Keratinocyte (primary cell): ENCODE results near the gene BLOC1S6. TPM values are rescaled to one million over a fixed set of nuclear protein-coding genes. Genes with fewer than 3 reads are reported as not detected.

Experiments
- DNase-seq: peaks from one replicate; pipeline ENCODE4 v3.0.0-alpha.2; 2011; ENCODE audit warnings: low read depth, missing footprints, low spot score
- FAIRE-seq: peaks from 2 replicates; lab custom pipeline; 2011; peaks lifted over from hg19 to GRCh38; lab: Jason Lieb, UNC
- H2AFZ ChIP-seq: 2 replicates; pipeline ENCODE4 v1.6.0; 2012; ENCODE audit warnings: low read length, control low read depth, inconsistent platforms; ENCODE audit not compliant: control insufficient read depth
- H3K27ac ChIP-seq: 2 replicates; pipeline ENCODE4 v1.5.1; 2011; ENCODE audit warnings: low read length; ENCODE audit not compliant: control insufficient read depth, insufficient read depth
- H3K27me3 ChIP-seq: 3 replicates; pipeline ENCODE4 v1.6.0; 2011; ENCODE audit warnings: low read length; ENCODE audit not compliant: control insufficient read depth, insufficient read depth; ENCODE audit errors: extremely low read depth
- H3K36me3 ChIP-seq, 2 experiments: 2 replicates in 1 of 2; 3 replicates in 1 of 2; pipeline ENCODE4 v1.5.1; 2011; ENCODE audit warnings: low read length in 2 of 2, mild to moderate bottlenecking in 1 of 2; ENCODE audit not compliant: control insufficient read depth in 2 of 2, insufficient read depth in 2 of 2; ENCODE audit errors: extremely low read depth in 1 of 2
- H3K4me1 ChIP-seq: 3 replicates; pipeline ENCODE4 v1.5.1; 2011; ENCODE audit warnings: low read length; ENCODE audit not compliant: control insufficient read depth, insufficient read depth; ENCODE audit errors: extremely low read depth
- H3K4me2 ChIP-seq: 3 replicates; pipeline ENCODE4 v1.6.0; 2011; ENCODE audit warnings: low read depth, low read length; ENCODE audit not compliant: control insufficient read depth, insufficient read depth; ENCODE audit errors: extremely low read depth
- H3K4me3 ChIP-seq, 3 experiments: fragments of 200-600 bp in 1 of 3; sonication (generic) in 1 of 3; 2 replicates in 2 of 3; 3 replicates in 1 of 3; pipeline ENCODE4 v1.5.1; 2011 to 2016; ENCODE audit warnings: low read length in 3 of 3, mild to moderate bottlenecking in 3 of 3, control low read depth in 2 of 3, inconsistent platforms in 1 of 3, low read depth in 1 of 3, mixed read lengths in 1 of 3, mixed run types in 1 of 3, moderate library complexity in 1 of 3; ENCODE audit not compliant: control insufficient read depth in 2 of 3, insufficient read depth in 2 of 3; ENCODE audit errors: extremely low read depth in 1 of 3
- H3K79me2 ChIP-seq: 2 replicates; pipeline ENCODE4 v1.6.0; 2012; ENCODE audit warnings: low read length; ENCODE audit not compliant: control insufficient read depth, insufficient read depth
- H3K9ac ChIP-seq: 3 replicates; pipeline ENCODE4 v1.6.0; 2011; ENCODE audit warnings: low read length; ENCODE audit not compliant: control insufficient read depth, insufficient read depth; ENCODE audit errors: extremely low read depth
- H3K9me1 ChIP-seq: 3 replicates; pipeline ENCODE4 v1.6.0; 2011; ENCODE audit warnings: low read length; ENCODE audit not compliant: control insufficient read depth, insufficient read depth; ENCODE audit errors: extremely low read depth
- H3K9me3 ChIP-seq: 2 replicates; pipeline ENCODE4 v1.5.1; 2012; ENCODE audit warnings: low read depth, low read length; ENCODE audit not compliant: control insufficient read depth
- H4K20me1 ChIP-seq: 3 replicates; pipeline ENCODE4 v1.6.0; 2011; ENCODE audit warnings: low read length; ENCODE audit not compliant: control insufficient read depth, insufficient read depth; ENCODE audit errors: extremely low read depth
- CTCF ChIP-seq, 3 experiments: IDR thresholded peaks in 1 of 3; conservative IDR thresholded peaks in 1 of 3; optimal IDR thresholded peaks in 1 of 3; 2 replicates in 2 of 3; 3 replicates in 1 of 3; pipeline versions ENCODE3 to v1.5.1; 2011; ENCODE audit warnings: low read length in 3 of 3, mild to moderate bottlenecking in 3 of 3, moderate library complexity in 2 of 3, control low read depth in 1 of 3, inconsistent platforms in 1 of 3; ENCODE audit not compliant: insufficient read depth in 2 of 3; ENCODE audit errors: extremely low read depth in 1 of 3
- EZH2 ChIP-seq: IDR thresholded peaks from one replicate; pipeline ENCODE4 v1.6.1; 2012; ENCODE audit warnings: inconsistent platforms, mild to moderate bottlenecking, low read length, moderate library complexity
- dilution Hi-C: fragments of 300-500 bp; cut with MboI; formaldehyde crosslinking; loops from one replicate; pipeline ENCODE4 v1.7.0; 2020; ENCODE audit warnings: low sequenced_read_pairs; ENCODE audit not compliant: extremely low pct_ligation_motif_present
- polyA plus RNA-seq, 5 experiments: library from polyadenylated mRNA; depleted of rRNA in 3 of 5; stranded (reverse) in 3 of 5; stranded (forward) in 1 of 5; unstranded in 1 of 5; fragments of >200 nt; gene quantifications; 1 replicate in 1 of 5; 2 replicates in 3 of 5; 3 replicates in 1 of 5; pipeline versions ENCODE4 v1.2.1 to v1.2.3, GENCODE V29; 2011 to 2012; ENCODE audit warnings: missing spikeins in 2 of 5, low read depth in 1 of 5, low replicate concordance in 1 of 5

BLOC1S6 gene
- polyA plus RNA-seq, 1 donor (not counting 4 experiments of a cell fraction or from before 2014, with no cell fraction given) = 15.5 TPM

- TF ChIP-seq EZH2 (no peak), CTCF (optimal IDR thresholded peaks at IDR 0.05 in 1 of 3, IDR thresholded peaks at IDR 0.05 in 1 of 3, conservative IDR thresholded peaks at IDR 0.05 in 1 of 3; ENCODE audit: extremely low read depth in 1 of 3, insufficient read depth in 2 of 3, low read length in 3 of 3) (no peak)
- dilution Hi-C loops = no loop called here
Measured at GRCh38 chr15:45635763-45636292, 48.6 kb downstream of the BLOC1S6 start.

GRCh38 chr15:45637141-45637540, 50.0 kb downstream of the BLOC1S6 start:
- Histone ChIP-seq H3K36me3 (no peaks in the 10 kb centered on the region), H3K9ac (peak overlapping the region; percentile 65), H3K4me3 (peak overlapping the region; percentile 2 to 42 (median 39)), H2AFZ (no peak overlapping the region), H4K20me1 (no peaks in the 10 kb centered on the region), H3K4me1 (peaks cover 64% of the 10 kb centered on the region), H3K27ac (peak overlapping the region; percentile 95), H3K9me3 (no peaks in the 10 kb centered on the region), H3K9me1 (no peaks in the 10 kb centered on the region), H3K4me2 (peak overlapping the region; percentile 78), H3K27me3 (no peaks in the 10 kb centered on the region), H3K79me2 (peaks cover 28% of the 10 kb centered on the region)
- dilution Hi-C loops = no loop called here
- TF ChIP-seq EZH2 (no peak), CTCF (optimal IDR thresholded peaks at IDR 0.05 in 1 of 3, IDR thresholded peaks at IDR 0.05 in 1 of 3, conservative IDR thresholded peaks at IDR 0.05 in 1 of 3; ENCODE audit: extremely low read depth in 1 of 3, insufficient read depth in 2 of 3, low read length in 3 of 3) (no peak)
- DNase-seq (no peak), FAIRE-seq (no peak)

More at GRCh38 chr15:45635763-45636292, 48.6 kb downstream of the BLOC1S6 start:
- H4K20me1 ChIP-seq = no peaks in the 10 kb centered on the region
- H2AFZ ChIP-seq = no peak overlapping the region
- H3K36me3 ChIP-seq = no peaks in the 10 kb centered on the region
- DNase-seq = no peak
- peaks cover 60% of the 10 kb centered on the region for H3K4me1 ChIP-seq
- no peaks in the 10 kb centered on the region for H3K27me3 ChIP-seq
- peak overlapping the region; percentile 91 for H3K9ac ChIP-seq
- no peaks in the 10 kb centered on the region for H3K9me1 ChIP-seq
- peak overlapping the region; percentile 78 for H3K4me2 ChIP-seq
- FAIRE-seq = no peak
- peak overlapping the region; percentile 84 for H3K27ac ChIP-seq
- peaks cover 28% of the 10 kb centered on the region for H3K79me2 ChIP-seq
- H3K4me3 ChIP-seq = peak overlapping the region; percentile 77 to 94 (median 84)
- no peaks in the 10 kb centered on the region for H3K9me3 ChIP-seq
